HPDE6-E6E7 (cell line): ENCODE measurements around the gene SLC35F3.

Experiments
- DNase-seq: peaks from one replicate; pipeline ENCODE4 v3.0.0; 2011; ENCODE audit warnings: missing footprints; ENCODE audit errors: extremely low spot score

The SLC35F3 gene

GRCh38 chr1:233912447-233912846 lies 8.0 kb downstream of the SLC35F3 start:
- DNase-seq: no peak

- DNase-seq: no peak
Measured at GRCh38 chr1:233912909-233913308, 8.4 kb downstream of the SLC35F3 start.

GRCh38 chr1:233916706-233917105 lies 12.2 kb downstream of the SLC35F3 start:
- no peak for DNase-seq

- DNase-seq: no peak
Measured at GRCh38 chr1:233919786-233920185, 15.3 kb downstream of the SLC35F3 start.

- DNase-seq: no peak
Measured at GRCh38 chr1:233928123-233928522, 23.6 kb downstream of the SLC35F3 start.

GRCh38 chr1:233933339-233933738 lies 28.9 kb downstream of the SLC35F3 start:
- DNase-seq: no peak

GRCh38 chr1:233935297-233935868 lies 30.9 kb downstream of the SLC35F3 start:
- no peak for DNase-seq

- no peak for DNase-seq
Measured at GRCh38 chr1:233936422-233936821, 31.9 kb downstream of the SLC35F3 start.

- DNase-seq: no peak
Measured at GRCh38 chr1:233936842-233937241, 32.4 kb downstream of the SLC35F3 start.

- no peak for DNase-seq
Measured at GRCh38 chr1:233938476-233938875, 34.0 kb downstream of the SLC35F3 start.

- DNase-seq: no peak
Measured at GRCh38 chr1:233939451-233939850, 35.0 kb downstream of the SLC35F3 start.

GRCh38 chr1:233940908-233941307 lies 36.4 kb downstream of the SLC35F3 start:
- no peak for DNase-seq

- no peak for DNase-seq
Measured at GRCh38 chr1:233944601-233945000, 40.1 kb downstream of the SLC35F3 start.

GRCh38 chr1:233945573-233945972 lies 41.1 kb downstream of the SLC35F3 start:
- no peak for DNase-seq

- DNase-seq: no peak
Measured at GRCh38 chr1:233945979-233946378, 41.5 kb downstream of the SLC35F3 start.

GRCh38 chr1:233946724-233947123 lies 42.2 kb downstream of the SLC35F3 start:
- DNase-seq: no peak

GRCh38 chr1:233951804-233952203 lies 47.3 kb downstream of the SLC35F3 start:
- DNase-seq: no peak

- no peak for DNase-seq
Measured at GRCh38 chr1:233957691-233958090, 53.2 kb downstream of the SLC35F3 start.

GRCh38 chr1:233959102-233959501 lies 54.6 kb downstream of the SLC35F3 start:
- no peak for DNase-seq

GRCh38 chr1:233959971-233960370 lies 55.5 kb downstream of the SLC35F3 start:
- DNase-seq: no peak

GRCh38 chr1:233960386-233960785 lies 55.9 kb downstream of the SLC35F3 start:
- no peak for DNase-seq

- DNase-seq: no peak
Measured at GRCh38 chr1:233962878-233963277, 58.4 kb downstream of the SLC35F3 start.

- no peak for DNase-seq
Measured at GRCh38 chr1:233965856-233966255, 61.4 kb downstream of the SLC35F3 start.

GRCh38 chr1:233971753-233972152 lies 67.3 kb downstream of the SLC35F3 start:
- no peak for DNase-seq
